ENCODE results near the gene WDR46.

- TF ChIP-seq DPF2 (IDR thresholded peaks at IDR 0.05) (no peak), CTCF (IDR thresholded peaks at IDR 0.05 in 2 of 3, conservative IDR thresholded peaks at IDR 0.05 in 1 of 3; ENCODE audit: control insufficient read depth in 2 of 3, extremely low read depth in 1 of 3, insufficient read depth in 1 of 3, low read depth in 3 of 3, low read length in 3 of 3) (no peak), EZH2 (IDR thresholded peaks at IDR 0.05; ENCODE audit: borderline replicate concordance, control insufficient read depth, low read depth, low read length) (no peak), TCF7 (IDR thresholded peaks at IDR 0.05; ENCODE audit: borderline replicate concordance) (no peak)
Measured at GRCh38 chr6:33279257-33279695, 9.8 kb downstream of the WDR46 start.

Data from GM12878 (cell line).